ENCODE results near the gene XPR1. TPM values are rescaled to one million over a fixed set of nuclear protein-coding genes. Genes with fewer than 3 reads are reported as not detected.

Gene XPR1
- total and polyA plus RNA-seq, 2 experiments from 2014 or later, result 18.1 to 36.4 TPM

DNA sequence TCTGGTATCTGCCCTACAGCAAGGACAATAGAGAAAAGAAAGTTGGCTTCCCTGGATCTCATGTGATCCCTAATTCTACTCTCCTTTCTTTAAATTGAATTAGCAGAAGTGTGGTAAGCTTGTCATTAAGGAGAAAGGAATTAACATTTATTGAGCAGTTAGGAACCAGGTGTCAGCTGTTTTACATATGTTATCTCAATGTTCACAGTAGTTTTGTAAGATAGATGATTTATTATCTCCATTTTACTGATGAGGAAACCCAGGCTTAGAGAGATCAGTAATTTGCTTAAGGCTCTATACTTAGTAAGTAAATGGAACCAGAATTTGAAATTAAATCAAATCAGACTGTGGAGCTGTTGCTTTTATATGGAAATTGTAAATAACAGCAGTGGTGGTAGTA is 8.0 kb downstream of the XPR1 start:
- H3K27me3 ChIP-seq, result no peaks in the 10 kb centered on the region
- no peaks in the 10 kb centered on the region for H3K9me3 ChIP-seq (ENCODE audit: low read depth)
- TF ChIP-seq, protein P1, sequence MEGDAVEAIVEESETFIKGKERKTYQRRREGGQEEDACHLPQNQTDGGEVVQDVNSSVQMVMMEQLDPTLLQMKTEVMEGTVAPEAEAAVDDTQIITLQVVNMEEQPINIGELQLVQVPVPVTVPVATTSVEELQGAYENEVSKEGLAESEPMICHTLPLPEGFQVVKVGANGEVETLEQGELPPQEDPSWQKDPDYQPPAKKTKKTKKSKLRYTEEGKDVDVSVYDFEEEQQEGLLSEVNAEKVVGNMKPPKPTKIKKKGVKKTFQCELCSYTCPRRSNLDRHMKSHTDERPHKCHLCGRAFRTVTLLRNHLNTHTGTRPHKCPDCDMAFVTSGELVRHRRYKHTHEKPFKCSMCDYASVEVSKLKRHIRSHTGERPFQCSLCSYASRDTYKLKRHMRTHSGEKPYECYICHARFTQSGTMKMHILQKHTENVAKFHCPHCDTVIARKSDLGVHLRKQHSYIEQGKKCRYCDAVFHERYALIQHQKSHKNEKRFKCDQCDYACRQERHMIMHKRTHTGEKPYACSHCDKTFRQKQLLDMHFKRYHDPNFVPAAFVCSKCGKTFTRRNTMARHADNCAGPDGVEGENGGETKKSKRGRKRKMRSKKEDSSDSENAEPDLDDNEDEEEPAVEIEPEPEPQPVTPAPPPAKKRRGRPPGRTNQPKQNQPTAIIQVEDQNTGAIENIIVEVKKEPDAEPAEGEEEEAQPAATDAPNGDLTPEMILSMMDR (IDR thresholded peaks at IDR 0.05; ENCODE audit: low read depth, low read length), result no peak
- peak overlapping the region; percentile 54 for H3K27ac ChIP-seq
- peaks cover 66% of the 10 kb centered on the region for H3K4me1 ChIP-seq (ENCODE audit: low read depth)
- H3K4me3 ChIP-seq, result no peak overlapping the region
- no peaks in the 10 kb centered on the region for H3K36me3 ChIP-seq
- DNase-seq (ENCODE audit: low read depth in 1 of 2, low spot score in 1 of 2), result no peak

DNA sequence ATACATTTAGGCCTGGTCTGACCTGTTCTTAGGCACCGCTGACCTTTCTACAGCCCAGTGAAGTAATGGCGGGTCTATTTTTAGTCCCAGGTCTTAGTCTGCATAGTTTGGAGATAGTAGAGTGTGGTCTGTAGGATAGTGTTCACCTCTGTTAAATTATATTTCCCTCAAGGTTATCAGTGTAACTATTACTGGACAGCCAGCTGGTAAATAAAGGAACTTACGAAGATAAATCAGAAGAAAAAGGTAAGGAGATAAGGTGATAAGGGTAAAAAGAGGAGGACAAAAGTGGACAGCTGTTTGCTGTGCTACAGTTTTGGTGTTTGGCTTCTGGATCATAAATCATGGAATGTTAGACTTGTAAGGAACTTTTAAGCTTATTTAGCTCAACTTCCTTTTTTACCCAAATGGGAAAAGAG is 8.7 kb downstream of the XPR1 start:
- H3K36me3 ChIP-seq, result no peaks in the 10 kb centered on the region
- TF ChIP-seq, protein P1 (IDR thresholded peaks at IDR 0.05; ENCODE audit: low read depth, low read length), result no peak
- H3K9me3 ChIP-seq (ENCODE audit: low read depth), result no peaks in the 10 kb centered on the region
- no peaks in the 10 kb centered on the region for H3K27me3 ChIP-seq
- peaks cover 66% of the 10 kb centered on the region for H3K4me1 ChIP-seq (ENCODE audit: low read depth)
- DNase-seq (ENCODE audit: low read depth in 1 of 2, low spot score in 1 of 2), result no peak
- no peak overlapping the region for H3K4me3 ChIP-seq
- H3K27ac ChIP-seq, result peak overlapping the region; percentile 54

- DNase-seq (ENCODE audit: low read depth in 1 of 2, low spot score in 1 of 2), result no peak
- TF ChIP-seq, protein P1 (IDR thresholded peaks at IDR 0.05; ENCODE audit: low read depth, low read length), result no peak
- H3K27me3 ChIP-seq, result no peaks in the 10 kb centered on the region
- H3K4me1 ChIP-seq (ENCODE audit: low read depth), result peaks cover 65% of the 10 kb centered on the region
- no peaks in the 10 kb centered on the region for H3K9me3 ChIP-seq (ENCODE audit: low read depth)
- H3K36me3 ChIP-seq, result no peaks in the 10 kb centered on the region
- no peak overlapping the region for H3K27ac ChIP-seq
- H3K4me3 ChIP-seq, result no peak overlapping the region
Measured at GRCh38 chr1:180641662-180642061, 9.8 kb downstream of the XPR1 start.

GRCh38 chr1:180642781-180643180 is 11.0 kb downstream of the XPR1 start:
- peaks cover 65% of the 10 kb centered on the region for H3K4me1 ChIP-seq (ENCODE audit: low read depth)
- no peaks in the 10 kb centered on the region for H3K27me3 ChIP-seq
- no peaks in the 10 kb centered on the region for H3K36me3 ChIP-seq
- TF ChIP-seq, protein P1 (IDR thresholded peaks at IDR 0.05; ENCODE audit: low read depth, low read length), result no peak
- no peak overlapping the region for H3K4me3 ChIP-seq
- H3K27ac ChIP-seq, result no peak overlapping the region
- no peaks in the 10 kb centered on the region for H3K9me3 ChIP-seq (ENCODE audit: low read depth)
- no peak for DNase-seq (ENCODE audit: low read depth in 1 of 2, low spot score in 1 of 2)

- TF ChIP-seq, protein P1 (IDR thresholded peaks at IDR 0.05; ENCODE audit: low read depth, low read length), result no peak
- no peaks in the 10 kb centered on the region for H3K36me3 ChIP-seq
- no peaks in the 10 kb centered on the region for H3K27me3 ChIP-seq
- H3K4me3 ChIP-seq, result no peak overlapping the region
- H3K27ac ChIP-seq, result no peak overlapping the region
- H3K9me3 ChIP-seq (ENCODE audit: low read depth), result no peaks in the 10 kb centered on the region
- peaks cover 65% of the 10 kb centered on the region for H3K4me1 ChIP-seq (ENCODE audit: low read depth)
- DNase-seq (ENCODE audit: low read depth in 1 of 2, low spot score in 1 of 2), result peak in 1 of 2 donors; percentile 52
Measured at GRCh38 chr1:180643693-180644092, 11.9 kb downstream of the XPR1 start.

All from cardiac muscle cell (in vitro differentiated cells and primary cell).